T-helper 22 cell (primary cell): ENCODE data around the gene TRIM72.
"Not testable (repeated sequence)": the region's sequence is repeated elsewhere in the genome, so short reads cannot be mapped to it uniquely, and the experiment has no call there.

Experiments
- DNase-seq: peaks from one replicate; pipeline ENCODE4 v3.0.0-alpha.2; 2020; ENCODE audit warnings: low read depth

Gene TRIM72

DNA sequence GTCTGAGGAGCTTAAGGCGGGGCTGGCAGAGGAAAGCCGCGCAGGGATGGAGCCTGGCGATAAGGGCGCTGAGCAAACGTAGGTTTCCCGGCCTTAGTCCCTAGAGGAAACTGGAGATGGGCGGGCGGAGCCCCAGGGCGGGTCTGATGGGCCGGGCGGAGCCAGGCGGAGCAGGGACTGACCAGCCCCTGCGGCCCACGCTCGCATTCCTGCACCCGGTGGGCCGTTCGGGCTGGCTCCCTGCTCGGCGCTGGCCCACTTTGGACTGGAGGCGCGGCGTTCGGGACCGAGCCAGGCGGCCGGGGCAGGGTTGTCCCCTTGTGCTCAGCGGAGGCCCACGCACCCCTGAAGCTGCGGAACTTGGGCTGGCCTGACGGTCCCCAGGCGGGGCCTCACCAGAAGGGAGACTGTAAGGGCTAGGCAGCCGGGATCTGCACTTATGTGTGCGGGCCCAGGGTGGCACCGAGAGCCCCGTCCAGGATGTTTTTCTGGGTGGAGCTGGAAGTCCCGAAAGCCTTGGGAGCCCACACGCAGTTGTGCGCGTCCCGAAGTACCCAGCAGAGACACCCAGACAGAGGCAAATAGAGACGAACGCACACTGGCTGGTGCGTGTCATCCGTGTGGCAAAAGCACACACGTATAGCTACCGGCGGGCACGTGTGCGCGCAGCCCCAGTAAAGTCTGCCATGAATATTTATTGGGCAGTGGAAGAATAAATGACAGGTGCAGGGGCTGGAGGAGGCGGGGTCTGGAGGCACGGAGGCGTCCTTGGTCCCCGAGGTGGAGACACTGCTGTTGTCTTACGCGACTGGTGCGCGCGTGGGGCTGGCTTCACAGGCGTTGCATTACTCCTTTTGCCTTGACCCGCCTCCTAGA lies 1.6 kb downstream of the TRIM72 start:
- no peak for DNase-seq

DNA sequence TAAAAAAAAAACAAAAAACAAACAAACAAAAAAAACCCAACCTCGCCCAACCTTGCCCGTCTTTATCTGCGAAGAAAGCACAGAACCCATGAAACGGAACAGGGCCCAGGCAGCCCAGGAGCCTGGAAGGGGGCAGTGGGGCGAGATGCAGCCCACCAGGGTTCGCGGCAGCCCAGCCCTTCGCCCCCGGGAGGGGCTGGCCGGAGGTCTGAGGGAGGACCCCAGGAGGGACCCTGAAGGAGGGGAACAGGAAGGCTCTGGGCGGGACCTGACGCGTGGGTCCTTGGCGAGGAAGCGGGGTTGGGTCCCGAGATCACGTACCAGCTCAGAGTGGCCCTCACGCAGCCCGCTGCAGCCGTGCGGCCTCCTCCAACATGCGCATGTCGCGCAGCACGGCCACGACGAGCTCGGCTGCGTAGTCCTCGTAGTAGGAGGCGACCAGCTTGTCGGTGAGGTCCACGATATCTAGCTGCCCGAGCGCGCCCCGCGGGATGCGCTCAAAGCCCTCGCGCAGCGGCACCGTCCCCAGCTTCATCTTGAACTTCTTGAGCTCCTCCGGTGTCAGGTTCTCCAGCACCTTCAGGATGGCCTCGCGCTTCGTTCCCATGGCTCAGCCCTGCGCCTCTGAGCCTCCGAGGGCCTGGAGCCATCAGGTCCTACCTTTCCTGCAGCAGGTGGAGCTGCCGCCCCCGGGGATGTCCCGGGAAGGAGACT lies 2.7 kb downstream of the TRIM72 start, which contains the start of gene PYDC1:
TSS of gene PYDC1 (minus strand) at position 714 of the 714 bp plus-strand sequence. CDS start at position 607, 107 bp downstream.
- DNase-seq: no peak

DNA sequence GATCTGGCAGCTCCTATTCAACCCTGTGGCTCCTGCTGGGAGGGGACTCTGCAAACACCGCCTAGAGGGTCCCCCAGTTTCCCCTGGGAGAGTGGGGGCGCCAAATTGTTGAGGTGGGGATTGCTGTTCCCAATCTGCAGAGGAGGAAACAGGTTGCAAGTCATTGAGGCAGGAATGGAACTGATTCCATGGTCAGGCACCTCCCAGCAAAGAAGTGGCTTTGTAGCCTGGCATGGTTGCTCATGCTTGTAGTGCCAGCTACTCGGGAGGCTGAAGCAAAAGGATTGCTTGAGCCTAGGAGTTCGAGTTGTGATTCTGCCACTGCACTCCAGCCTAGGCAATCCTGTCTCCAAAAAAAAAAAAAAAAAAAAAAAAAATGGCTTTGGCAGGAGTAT lies 3.2 kb downstream of the TRIM72 start:
- no peak for DNase-seq

DNA sequence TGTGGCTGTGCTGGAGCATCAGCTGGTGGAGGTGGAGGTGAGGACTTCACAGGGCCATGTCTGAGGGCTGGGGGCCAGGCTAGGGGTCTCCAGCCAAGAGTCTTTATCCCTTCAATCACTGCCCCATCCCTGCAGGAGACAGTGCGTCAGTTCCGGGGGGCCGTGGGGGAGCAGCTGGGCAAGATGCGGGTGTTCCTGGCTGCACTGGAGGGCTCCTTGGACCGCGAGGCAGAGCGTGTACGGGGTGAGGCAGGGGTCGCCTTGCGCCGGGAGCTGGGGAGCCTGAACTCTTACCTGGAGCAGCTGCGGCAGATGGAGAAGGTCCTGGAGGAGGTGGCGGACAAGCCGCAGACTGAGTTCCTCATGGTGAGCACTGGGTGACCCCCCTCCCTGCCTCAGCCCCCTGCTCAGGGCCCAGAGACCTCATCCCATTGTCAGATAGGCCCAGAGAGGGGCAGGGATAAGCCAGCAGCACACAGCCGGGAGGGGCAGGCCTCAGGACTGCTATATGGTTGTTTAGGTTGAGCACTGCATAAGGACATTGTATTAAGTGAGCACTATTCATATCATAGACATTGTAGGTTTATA lies 5.3 kb downstream of the TRIM72 start:
- no peak for DNase-seq

- DNase-seq: no peak
Measured at GRCh38 chr16:31221357-31222160, 7.6 kb downstream of the TRIM72 start.

DNA sequence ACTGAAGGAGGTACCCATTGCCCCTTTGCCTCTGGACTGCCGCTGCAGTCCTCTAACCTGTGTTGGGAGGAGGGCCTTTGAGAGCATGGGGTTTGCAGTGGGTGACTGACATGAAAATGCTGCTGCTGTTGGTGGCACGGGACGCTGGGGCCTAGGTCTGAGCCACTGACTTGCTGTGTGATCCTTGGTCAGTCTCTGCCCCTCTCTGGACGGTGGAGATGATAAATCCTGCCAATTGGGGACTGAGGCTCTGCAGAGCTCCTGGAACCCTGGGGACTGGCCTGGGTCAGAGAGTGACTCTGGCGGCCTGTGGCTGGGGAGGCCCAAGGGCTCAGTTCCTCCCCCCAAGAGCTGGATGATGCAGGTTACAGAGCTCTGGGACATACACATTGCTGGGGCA lies 9.1 kb downstream of the TRIM72 start:
- DNase-seq: no peak

GRCh38 chr16:31224092-31224955 lies 10.4 kb downstream of the TRIM72 start:
- DNase-seq: no peak

- no peak for DNase-seq
Measured at GRCh38 chr16:31225193-31225592, 11.3 kb downstream of the TRIM72 start.

- no peak for DNase-seq
Measured at GRCh38 chr16:31228206-31228605, 14.3 kb downstream of the TRIM72 start.

- no peak for DNase-seq
Measured at GRCh38 chr16:31229501-31229900, 15.6 kb downstream of the TRIM72 start.

DNA sequence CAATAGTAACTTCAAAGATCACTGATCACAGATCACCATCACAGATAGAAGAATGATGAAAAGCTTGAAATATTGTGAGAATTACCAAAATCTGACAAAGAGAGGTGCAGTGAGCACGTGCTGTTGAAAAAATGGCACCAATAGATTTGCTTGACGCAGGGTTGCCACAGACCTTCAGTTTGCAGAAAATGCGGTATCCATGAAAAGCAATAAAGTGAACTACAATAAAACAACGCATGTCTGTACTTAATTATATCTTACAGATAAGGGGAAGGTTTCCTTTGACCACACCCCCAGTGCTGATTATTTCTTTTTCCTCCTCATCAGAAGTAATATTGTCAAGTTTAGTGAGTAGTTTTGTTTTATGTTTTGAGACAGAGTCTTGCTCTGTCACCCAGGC lies 24.1 kb downstream of the TRIM72 start:
- DNase-seq: no peak

DNA sequence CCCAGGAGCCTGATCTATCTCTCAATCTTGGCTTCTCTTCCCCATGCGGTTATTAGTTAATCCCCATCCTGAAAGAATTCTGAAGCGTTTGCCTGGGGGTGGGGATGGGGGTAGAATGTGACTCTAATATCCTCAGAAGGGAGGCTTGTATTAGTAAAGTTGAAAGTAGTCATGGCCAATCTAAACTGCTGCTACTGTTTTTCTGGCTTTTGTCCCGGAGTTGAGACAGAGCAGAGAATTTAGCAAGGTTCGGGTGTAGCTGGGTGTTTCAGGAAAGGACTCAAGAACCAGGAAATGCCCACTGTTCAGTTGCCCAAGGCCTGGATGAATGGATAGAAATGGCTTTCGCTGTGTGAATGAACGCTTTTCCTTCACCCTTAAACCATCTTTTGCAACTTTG lies 28.3 kb downstream of the TRIM72 start:
- no peak for DNase-seq

DNA sequence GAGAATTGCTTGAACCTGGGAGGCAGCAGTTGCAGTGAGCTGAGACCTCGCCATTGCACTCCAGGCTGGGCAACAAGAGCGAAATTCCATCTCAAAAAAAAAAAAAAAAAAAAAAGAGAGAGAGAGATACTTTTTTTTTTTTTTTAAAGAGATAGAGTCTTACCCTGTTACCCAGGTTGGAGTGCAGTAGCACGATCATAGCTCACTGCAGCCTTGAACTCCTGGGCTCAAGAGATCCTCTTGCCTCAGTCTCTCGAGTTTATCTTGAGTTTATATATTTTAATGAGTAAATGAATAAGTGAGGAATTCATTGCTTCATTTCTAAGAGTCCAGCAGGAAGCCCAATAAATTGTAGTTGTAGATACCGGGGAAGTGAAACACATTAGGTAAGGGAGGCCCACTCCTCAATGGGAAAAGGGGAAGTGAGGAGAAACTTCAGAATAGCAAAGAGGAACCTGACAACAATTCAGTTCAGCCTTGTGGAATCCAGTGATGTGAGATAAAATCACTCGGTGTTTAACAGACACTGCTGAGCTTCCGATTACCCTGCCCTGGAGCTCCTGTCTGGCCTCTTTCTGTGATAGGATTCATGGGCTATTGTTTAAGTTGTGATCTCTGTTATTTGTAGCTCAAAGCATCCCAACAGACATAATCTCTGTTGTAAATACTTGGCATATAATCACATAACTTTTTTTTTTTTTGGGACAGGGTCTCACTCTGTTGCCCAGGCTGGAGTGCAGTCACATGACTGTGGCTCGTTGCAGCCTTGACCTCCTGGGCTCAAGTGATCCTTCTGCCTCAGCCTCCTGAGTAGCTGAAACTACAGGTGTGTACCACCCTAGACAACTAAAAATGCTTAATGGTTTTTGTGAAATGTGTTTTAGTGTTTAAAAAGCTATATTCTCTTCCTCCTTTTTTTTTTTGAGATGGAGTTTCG lies 30.1 kb downstream of the TRIM72 start:
- DNase-seq: no peak

DNA sequence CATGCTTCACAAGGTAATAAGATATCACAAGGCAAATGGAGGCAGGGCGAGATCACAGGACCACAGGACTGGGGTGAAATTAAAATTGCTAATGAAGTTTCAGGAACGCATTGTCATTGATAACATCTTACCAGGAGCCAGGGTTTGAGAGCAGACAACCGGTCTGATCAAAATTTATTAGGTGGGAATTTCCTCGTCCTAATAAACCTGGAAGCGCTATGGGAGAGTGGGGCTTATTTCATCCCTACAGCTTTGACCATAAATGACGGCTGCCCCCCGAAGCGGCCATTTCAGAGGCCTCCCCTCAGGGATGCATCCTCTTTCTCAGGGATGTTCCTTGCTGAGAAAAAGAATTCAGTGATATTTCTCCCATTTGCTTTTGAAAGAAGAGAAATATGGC lies 31.7 kb downstream of the TRIM72 start:
- DNase-seq: not testable (repeated sequence)

DNA sequence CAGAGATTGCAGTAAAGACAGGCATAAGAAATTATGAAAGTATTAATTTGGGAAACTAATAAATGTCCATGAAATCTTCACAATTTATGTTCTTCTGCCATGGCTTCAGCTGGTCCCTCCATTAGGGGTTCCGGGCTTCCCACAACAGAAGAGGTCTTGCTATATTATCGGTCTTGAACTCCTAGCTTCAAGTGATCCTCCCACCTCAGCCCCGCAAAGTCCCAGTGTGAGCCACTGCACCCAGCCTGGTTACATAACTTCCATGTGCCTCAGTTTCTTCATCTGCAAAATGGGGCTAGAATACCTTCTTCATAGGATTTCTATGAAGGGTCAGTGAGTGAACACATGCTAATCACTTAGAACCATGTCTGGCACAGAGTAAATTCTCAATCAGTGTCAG lies 32.4 kb downstream of the TRIM72 start:
- no peak for DNase-seq

- no peak for DNase-seq
Measured at GRCh38 chr16:31248344-31248743, 34.4 kb downstream of the TRIM72 start.

DNA sequence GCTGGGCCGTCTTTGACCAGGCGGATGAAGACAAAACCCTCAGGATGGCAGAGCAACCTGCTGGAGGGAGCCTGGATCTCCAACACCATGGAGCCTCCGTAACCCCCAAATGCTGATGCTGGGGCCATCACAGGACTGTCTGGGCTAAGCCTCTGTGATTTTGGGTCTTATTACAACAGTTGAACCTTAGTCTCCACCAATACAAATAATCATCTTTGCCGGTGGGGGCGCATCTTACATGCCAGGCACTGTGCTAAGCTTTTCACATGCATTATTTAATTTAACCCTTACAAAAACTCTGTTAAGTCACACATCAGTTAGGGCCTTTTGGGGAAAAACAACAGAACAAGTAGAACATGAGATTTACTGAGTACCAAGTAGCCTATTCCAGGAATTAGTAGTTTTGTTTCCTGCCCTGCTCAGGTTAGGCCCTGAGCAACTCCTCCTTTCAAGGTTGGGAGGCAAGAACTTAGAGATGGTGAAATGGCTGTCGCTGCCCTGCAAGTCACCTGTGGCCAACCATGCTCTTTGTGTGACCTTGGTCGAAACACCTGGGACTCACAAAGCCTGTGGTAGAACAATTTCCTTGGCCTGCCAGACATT lies 37.0 kb downstream of the TRIM72 start:
- DNase-seq: no peak

- DNase-seq: no peak
Measured at GRCh38 chr16:31251435-31251834, 37.5 kb downstream of the TRIM72 start.

DNA sequence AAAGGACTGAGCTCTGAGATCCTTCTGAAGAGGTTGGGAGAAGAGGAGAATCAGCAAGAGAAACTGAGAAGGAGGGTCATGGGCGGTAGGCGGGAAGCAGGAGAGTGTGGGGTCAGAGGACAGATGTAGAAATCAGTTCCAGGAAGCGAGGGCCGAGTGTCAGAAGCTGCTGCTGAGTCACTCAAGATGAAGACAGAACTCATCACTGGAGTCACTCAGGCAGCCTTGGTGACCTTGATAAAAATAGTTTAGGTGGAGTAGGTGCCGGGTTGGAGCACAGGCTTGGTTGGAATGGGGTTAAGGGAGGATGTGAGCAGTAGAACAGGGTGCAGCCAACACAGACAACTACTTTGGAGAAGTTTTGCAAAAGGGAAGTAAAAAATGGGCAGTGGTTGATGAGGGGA lies 39.7 kb downstream of the TRIM72 start:
- DNase-seq: no peak

- DNase-seq: no peak
Measured at GRCh38 chr16:31256466-31256865, 42.5 kb downstream of the TRIM72 start.
